ENCODE data around the gene IFI35.
"Not testable (repeated sequence)": the region's sequence is repeated elsewhere in the genome, so short reads cannot be mapped to it uniquely, and the experiment has no call there.

Gene IFI35

GRCh38 chr17:43006639-43007551, at the start of gene IFI35:
Gene IFI35, plus strand, starts transcription at chr17:43006784. Its CDS starts 164 bp downstream, at chr17:43006948.
- peak; percentile 62 to 77 for DNase-seq (ENCODE audit: low read depth in 2 of 2)

GRCh38 chr17:42964161-42964932, 42.2 kb upstream of the IFI35 start, which contains the start of gene AARSD1:
Gene AARSD1, minus strand, starts transcription at chr17:42964454. Its CDS starts 14 bp downstream, at chr17:42964440.
- DNase-seq (ENCODE audit: low read depth in 2 of 2), result peak; percentile 67 to 77

GRCh38 chr17:42967925-42968324, 38.7 kb upstream of the IFI35 start:
- no peak for DNase-seq (ENCODE audit: low read depth in 2 of 2)

GRCh38 chr17:42969001-42969581, 37.5 kb upstream of the IFI35 start:
- DNase-seq (ENCODE audit: low read depth in 2 of 2), result no peak

- DNase-seq (ENCODE audit: low read depth in 2 of 2), result no peak
Measured at GRCh38 chr17:42971589-42971988, 35.0 kb upstream of the IFI35 start.

GRCh38 chr17:42973323-42973722, 33.3 kb upstream of the IFI35 start:
- not testable (repeated sequence) for DNase-seq (ENCODE audit: low read depth in 2 of 2)

GRCh38 chr17:42975265-42975664, 31.3 kb upstream of the IFI35 start:
- no peak for DNase-seq (ENCODE audit: low read depth in 2 of 2)

- DNase-seq (ENCODE audit: low read depth in 2 of 2), result not testable (repeated sequence)
Measured at GRCh38 chr17:42975701-42976100, 30.9 kb upstream of the IFI35 start.

- DNase-seq (ENCODE audit: low read depth in 2 of 2), result no peak
Measured at GRCh38 chr17:42979511-42980273, 26.9 kb upstream of the IFI35 start, which contains the start of gene PTGES3L. Gene PTGES3L, minus strand, starts transcription at chr17:42980080. Its CDS starts 27 bp downstream, at chr17:42980053.

- DNase-seq (ENCODE audit: low read depth in 2 of 2), result peak; percentile 86 to 87
Measured at GRCh38 chr17:42980274-42980765, 26.3 kb upstream of the IFI35 start, which contains the start of gene RUNDC1. Gene RUNDC1, plus strand, starts transcription at chr17:42980565. Its CDS starts 12 bp downstream, at chr17:42980577.

GRCh38 chr17:42980766-42981397, 25.7 kb upstream of the IFI35 start:
- peak in 1 of 2 donors; percentile 14 for DNase-seq (ENCODE audit: low read depth in 2 of 2)

- DNase-seq (ENCODE audit: low read depth in 2 of 2), result no peak
Measured at GRCh38 chr17:42982266-42982665, 24.3 kb upstream of the IFI35 start.

- no peak for DNase-seq (ENCODE audit: low read depth in 2 of 2)
Measured at GRCh38 chr17:42985225-42985624, 21.4 kb upstream of the IFI35 start.

- DNase-seq (ENCODE audit: low read depth in 2 of 2), result no peak
Measured at GRCh38 chr17:42989141-42989540, 17.4 kb upstream of the IFI35 start.

GRCh38 chr17:42989726-42990652, 16.6 kb upstream of the IFI35 start:
- no peak for DNase-seq (ENCODE audit: low read depth in 2 of 2)

- no peak for DNase-seq (ENCODE audit: low read depth in 2 of 2)
Measured at GRCh38 chr17:42991471-42991870, 15.1 kb upstream of the IFI35 start.

GRCh38 chr17:42992872-42993271, 13.7 kb upstream of the IFI35 start:
- no peak for DNase-seq (ENCODE audit: low read depth in 2 of 2)

- not testable (repeated sequence) for DNase-seq (ENCODE audit: low read depth in 2 of 2)
Measured at GRCh38 chr17:42993913-42994312, 12.7 kb upstream of the IFI35 start.

GRCh38 chr17:42997390-42997983, 9.1 kb upstream of the IFI35 start:
- DNase-seq (ENCODE audit: low read depth in 2 of 2), result no peak
